HG02870 (cell line): Measurements from ENCODE around the gene VPS36.
"Not testable (repeated sequence)": the region's sequence is repeated elsewhere in the genome, so short reads cannot be mapped to it uniquely, and the experiment has no call there.

Experiments
- ATAC-seq: cut with Tn5 transposase; IDR thresholded peaks from one replicate; pipeline ENCODE4 v1.9.1; 2021; ENCODE audit warnings: mild to moderate bottlenecking, moderate library complexity; ENCODE audit not compliant: unreplicated experiment

The VPS36 gene

DNA sequence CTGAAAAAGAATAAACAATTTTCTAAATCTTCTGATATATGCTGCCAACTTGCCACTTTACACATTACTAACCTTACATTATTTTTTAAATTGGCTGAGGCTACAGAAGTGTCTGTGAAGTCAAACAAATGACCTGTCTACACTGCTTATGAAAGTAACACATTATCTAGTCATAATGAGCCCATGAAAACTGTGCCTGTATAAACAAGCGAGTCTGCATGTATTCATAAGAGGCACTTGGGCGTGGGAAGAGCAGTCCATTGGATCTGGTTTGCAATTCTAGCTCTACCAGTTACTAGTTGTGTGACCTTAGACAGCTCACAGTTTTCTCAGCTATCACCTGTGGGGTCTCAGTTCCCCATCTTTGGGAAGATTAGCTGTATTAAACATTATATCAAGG lies 3.1 kb downstream of the VPS36 start:
- ATAC-seq, result no peak

DNA sequence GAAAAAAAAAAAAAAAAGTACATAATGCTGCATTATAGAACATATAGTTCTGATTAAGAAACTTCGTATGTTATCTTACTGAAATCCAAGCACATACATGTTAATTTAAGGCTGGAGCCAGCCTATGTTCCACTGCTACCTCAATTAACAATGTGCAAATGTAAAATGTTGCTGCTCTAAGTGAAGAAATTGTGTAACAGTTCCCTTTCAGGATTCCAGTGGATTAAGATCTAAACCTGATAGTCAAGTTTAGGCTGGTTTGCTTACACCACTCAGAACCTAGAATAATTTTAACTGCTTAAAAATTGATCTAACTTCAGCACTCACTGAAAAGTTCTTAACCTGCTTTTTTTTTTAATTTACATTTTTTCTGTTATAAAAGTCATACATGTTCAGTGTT lies 4.2 kb downstream of the VPS36 start:
- ATAC-seq, result no peak

DNA sequence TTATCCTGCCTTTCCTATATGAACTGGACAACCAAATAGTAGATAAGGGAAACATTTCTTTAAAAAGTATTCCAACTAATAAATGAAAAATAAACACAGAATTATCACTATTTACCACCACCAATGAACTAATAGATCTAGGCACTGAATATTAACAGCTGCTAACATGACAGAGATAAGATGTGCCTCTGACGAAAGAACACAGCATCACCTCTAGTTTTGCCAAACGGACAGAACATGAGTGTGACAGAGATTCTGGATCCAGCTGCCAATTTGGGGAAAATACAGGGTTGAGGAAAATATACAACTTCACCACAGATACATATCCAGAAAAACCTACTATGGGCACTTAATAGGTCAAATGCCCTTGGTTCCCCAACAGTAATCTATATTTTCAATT lies 18.0 kb downstream of the VPS36 start:
- no peak for ATAC-seq

DNA sequence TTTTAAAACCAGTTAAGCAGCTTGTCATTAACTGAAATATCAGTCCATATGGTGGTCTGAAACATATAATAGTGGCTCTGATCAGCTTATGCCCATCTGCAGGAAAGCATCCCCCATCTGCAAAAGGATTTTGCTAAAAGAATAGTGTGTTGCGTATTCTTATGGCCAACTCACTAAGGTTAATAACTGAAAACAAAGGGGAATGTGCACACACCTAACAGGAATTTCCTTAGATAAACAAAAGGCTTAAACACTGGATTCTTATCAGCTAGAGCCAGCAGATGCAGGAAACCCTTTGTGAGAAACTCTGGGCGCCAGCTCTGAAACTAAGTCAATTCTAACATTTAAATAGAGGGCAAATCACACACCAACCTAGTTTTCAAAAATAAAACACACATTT lies 22.1 kb downstream of the VPS36 start:
- ATAC-seq, result no peak

DNA sequence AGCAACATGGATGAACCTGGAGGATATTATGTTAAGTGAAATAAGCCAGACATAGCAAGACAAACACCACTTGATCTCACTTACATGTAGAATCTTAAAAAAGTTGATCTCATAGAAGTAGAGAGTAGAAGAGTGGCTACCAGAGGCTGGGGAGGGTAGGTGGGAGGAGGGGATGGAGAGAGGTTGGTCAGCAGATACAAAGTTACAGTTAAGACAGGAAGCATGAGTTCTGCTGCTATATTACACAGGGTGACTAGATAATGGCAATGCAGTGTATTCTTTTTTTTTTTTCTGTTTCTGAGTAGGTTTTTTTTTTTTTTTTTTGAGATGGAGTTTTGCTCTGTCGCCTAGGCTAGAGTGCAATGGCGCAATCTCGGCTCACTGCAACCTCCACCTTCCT lies 29.2 kb downstream of the VPS36 start:
- ATAC-seq, result no peak

- ATAC-seq, result no peak
Observed at GRCh38 chr13:52419080-52419479, 31.4 kb downstream of the VPS36 start.

DNA sequence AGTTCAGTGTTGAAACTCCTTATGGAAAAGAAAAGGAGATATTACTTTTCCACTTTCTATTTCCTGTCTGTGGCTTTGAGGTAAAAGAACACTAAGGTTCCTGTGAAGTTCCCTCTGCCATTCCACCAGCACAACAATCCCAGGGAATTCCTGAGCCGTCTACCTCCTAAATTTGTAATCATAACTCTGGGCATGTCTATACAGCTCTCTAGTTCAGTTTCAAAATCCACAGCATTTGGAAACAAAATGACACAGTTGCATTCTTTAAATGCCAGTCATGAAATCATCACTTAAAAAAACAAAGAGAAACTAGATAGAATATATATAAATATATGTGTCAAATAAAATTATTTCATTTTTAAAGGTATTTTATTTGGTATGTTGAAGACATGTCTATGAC lies 35.5 kb downstream of the VPS36 start:
- no peak for ATAC-seq

DNA sequence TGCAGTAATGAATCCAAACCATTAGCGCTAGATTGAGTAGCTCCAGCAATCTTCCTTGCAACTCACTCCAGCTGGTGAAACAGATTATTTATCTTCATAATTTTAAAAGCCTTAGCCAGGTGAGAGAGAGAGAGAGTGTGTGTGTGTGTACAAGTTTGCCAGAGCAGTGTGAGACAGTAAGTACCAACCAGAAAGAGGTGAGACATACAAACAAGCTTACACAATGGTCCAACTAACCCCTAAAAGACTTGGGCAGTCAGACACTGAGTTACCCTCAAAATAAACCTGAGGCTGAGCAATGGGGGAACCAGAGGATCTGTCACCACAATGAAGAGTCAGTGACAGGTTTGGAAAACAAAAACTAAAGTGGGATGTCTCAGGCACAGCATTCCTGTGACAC lies 36.4 kb downstream of the VPS36 start:
- ATAC-seq, result no peak

DNA sequence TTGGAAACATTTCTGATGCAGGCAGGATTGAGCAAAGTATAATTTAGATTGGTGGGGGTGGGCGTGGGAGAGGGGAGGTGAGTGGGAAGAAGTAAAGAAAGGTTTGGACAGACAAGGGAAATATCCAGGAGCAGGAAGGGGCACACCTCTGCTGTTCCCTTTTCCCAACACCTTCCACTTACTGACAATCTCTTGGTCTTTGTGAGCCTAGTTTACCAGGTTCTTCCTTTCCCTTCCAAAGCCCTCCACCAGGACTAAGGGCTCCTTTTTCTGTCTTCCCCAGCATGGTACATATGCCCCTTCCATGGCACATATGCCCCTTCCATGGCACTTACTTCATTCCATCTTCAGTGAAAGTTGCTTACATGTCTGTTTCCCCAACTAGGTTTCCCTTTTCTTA lies 38.3 kb downstream of the VPS36 start:
- no peak for ATAC-seq

- peak; percentile 88 for ATAC-seq
Observed at GRCh38 chr13:52411629-52412028, 38.8 kb downstream of the VPS36 start.

DNA sequence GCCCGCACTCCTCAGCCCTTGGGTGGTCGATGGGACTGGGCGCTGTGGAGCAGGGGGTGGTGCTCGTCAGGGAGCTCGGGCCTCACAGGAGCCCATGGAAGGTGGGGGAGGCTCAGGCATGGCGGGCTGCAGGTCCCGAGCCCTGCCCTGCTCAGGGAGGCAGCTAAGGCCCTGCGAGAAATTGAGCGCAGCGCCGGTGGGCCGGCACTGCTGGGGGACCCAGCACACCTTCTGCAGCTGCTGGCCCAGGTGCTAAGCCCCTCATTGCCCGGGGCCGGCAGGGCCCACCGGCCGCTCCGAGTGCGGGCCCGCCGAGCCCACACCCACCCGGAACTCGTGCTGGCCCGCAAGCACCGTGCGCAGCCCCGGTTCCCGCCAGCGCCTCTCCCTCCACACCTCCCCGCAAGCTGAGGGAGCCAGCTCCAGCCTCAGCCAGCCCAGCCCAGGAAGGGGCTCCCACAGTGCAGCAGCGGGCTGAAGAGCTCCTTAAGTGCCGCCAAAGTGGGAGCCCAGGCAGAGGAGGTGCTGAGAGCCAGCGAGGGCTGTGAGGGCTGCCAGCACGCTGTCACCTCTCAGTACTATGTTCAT lies 42.3 kb downstream of the VPS36 start:
- ATAC-seq, result not testable (repeated sequence)

DNA sequence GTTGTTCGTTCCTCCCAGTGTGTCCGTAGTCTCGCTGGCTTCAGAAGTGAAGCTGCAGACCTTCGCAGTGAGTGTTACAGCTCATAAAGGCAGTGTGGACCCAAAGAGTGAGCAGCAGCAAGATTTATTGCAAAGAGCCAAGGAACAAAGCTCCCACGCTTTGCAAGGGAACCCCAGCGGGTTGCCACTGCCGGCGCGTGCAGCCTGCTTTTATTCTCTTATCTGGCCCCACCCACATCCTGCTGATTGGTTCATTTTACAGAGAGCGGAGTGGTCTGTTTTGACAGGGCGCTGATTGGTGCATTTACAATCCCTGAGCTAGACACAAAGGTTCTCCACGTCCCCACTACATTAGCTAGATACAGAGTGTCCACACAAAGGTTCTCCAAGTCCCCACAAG lies 43.0 kb downstream of the VPS36 start:
- not testable (repeated sequence) for ATAC-seq

DNA sequence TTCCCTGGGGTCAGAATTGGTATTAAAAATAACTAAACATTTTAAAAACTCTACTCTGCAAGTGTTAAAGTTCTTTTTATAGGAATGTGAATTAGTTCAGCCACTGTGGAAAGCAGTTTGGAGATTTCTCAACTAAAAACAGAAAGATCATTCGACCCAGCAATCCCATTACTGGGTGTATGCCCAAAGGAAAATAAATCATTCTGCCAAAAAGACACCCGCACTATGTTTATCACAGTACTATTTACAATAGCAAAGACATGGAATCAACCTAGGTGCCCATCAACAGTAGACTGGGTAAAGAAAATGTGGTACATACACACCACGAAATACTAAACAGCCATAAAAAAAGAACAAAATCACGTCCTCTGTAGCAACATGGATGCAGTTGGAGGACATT lies 43.8 kb downstream of the VPS36 start:
- ATAC-seq, result no peak

DNA sequence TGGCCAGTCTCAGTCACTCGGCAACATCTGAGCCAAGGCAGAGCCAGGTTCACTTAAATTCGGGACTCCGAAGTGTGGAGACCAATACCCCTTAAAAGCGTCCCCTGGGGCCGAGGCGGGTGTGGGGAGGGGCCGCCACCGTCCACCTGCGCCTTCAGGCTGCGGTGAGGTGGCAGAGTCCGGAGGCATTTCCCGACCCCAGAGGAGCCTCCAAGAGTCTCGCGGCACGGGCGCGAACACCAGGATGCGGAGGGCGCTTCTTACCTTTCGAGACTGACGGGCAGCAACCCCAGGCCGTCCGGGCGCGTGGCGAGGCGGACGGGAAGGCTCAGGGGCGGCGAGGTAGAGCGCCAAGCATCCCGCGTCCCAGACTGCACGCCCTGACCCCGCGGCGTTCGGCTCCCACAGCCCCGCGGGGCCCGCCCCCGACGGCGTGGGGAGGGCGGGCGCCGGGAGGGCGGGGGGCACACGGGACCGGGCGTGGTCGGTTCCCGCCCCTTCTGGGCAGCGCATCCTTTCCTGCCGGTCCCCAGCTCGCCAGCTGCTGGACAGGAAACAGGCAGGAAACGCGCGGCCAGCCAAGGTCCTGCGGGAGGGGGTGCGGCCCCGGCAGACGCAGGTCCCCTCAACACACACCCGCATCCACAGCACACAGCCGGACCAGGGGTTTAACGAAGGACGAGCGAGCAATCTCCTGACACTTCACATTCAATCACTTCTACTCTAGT lies 44.5 kb downstream of the VPS36 start, which contains the start of gene THSD1:
Gene THSD1, minus strand, starts transcription at position 406 of the 728 bp plus-strand sequence. CDS start 3,572 bp downstream, outside the sequence.
- peak; percentile 48 for ATAC-seq

- no peak for ATAC-seq
Observed at GRCh38 chr13:52405369-52405766, 45.1 kb downstream of the VPS36 start.

DNA sequence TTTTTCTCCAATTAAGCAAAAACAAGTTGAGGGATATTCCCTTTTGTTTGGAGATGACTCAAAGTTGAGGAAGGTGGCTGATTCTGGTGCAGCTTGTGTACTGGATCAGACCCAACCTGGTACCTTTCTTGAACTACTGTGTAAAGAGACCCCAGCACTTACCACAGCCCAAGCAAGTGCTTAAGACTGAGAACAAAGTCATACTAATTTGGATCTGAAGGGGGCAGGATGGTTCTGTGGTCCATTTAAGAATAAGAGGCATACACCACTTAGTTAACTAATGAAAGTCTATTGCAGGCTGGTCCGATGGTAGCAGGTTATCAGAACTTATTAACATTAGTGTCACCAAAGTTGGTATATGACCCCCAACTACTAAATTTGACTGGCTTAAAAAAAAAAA lies 50.7 kb downstream of the VPS36 start:
- no peak for ATAC-seq

DNA sequence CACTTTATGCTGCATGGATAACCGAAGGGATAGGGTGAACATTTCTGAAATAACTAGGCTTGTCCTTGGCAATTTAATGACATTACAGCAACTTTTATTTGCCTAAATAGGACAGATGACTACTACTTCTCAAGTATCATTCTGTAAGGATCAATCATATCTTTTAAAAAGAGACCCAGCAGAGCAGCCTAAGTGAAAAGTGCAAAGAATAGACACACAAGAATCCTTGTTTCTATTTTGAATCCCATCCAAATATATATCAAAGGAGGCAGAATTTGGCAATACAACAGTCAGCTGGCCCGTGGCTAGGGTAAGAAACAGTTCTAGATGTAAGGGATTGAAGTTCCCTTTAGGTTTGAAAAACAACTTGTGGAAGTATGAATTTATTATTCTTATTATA lies 51.4 kb downstream of the VPS36 start:
- ATAC-seq, result no peak

GRCh38 chr13:52395704-52396103 lies 54.7 kb downstream of the VPS36 start:
- no peak for ATAC-seq

DNA sequence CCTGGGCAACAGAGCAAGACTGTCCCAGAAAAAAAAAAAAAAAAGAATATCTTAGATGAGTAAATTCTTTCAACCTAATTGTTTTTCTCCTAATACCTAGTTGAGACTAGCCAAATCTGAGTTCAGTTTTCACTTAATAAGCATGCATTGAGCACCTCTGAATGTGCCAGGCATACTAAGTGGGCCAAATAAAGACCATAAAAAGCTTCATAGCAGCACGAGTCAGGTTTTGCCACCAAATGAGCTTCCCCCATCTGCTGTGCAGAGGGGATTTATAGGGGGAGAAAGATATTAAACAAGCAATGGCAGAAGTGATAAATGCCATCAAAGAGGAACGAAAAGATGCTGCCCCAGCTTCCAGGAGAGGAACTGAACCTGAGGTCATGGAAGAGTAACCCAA lies 55.8 kb downstream of the VPS36 start:
- ATAC-seq, result no peak

GRCh38 chr13:52393572-52394357 lies 56.7 kb downstream of the VPS36 start:
- no peak for ATAC-seq

- ATAC-seq, result no peak
Observed at GRCh38 chr13:52387721-52388120, 62.7 kb downstream of the VPS36 start.

DNA sequence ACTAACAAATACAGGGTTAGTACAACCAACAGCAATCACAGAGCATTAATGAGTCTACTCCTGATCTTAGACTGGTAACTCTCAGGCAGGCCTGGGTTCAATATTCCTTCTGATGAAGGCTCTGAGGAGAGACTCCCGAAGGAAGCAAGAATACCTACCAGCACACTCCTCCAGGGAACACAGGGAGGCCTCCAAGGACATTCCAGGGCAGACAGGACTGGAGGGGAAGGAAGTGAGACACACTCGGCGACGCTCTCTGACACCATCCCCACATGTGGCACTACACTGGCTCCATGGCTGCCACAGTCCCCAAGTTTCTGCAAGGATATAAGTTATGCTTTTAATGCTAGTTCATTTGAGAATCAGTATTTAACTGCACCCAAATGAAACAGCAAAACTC lies 64.6 kb downstream of the VPS36 start:
- ATAC-seq, result no peak
